SH-SY5Y (cell line): ENCODE results near the gene PLSCR3.

Experiments used
- GATA2 ChIP-seq: IDR thresholded peaks from 2 replicates; pipeline ENCODE4 v1.6.1; 2011; ENCODE audit warnings: mild to moderate bottlenecking, low read depth, low read length
- GATA3 ChIP-seq: IDR thresholded peaks from 2 replicates; pipeline ENCODE4 v1.6.1; 2011; ENCODE audit warnings: low read depth, mild to moderate bottlenecking, low read length, moderate library complexity

DNA sequence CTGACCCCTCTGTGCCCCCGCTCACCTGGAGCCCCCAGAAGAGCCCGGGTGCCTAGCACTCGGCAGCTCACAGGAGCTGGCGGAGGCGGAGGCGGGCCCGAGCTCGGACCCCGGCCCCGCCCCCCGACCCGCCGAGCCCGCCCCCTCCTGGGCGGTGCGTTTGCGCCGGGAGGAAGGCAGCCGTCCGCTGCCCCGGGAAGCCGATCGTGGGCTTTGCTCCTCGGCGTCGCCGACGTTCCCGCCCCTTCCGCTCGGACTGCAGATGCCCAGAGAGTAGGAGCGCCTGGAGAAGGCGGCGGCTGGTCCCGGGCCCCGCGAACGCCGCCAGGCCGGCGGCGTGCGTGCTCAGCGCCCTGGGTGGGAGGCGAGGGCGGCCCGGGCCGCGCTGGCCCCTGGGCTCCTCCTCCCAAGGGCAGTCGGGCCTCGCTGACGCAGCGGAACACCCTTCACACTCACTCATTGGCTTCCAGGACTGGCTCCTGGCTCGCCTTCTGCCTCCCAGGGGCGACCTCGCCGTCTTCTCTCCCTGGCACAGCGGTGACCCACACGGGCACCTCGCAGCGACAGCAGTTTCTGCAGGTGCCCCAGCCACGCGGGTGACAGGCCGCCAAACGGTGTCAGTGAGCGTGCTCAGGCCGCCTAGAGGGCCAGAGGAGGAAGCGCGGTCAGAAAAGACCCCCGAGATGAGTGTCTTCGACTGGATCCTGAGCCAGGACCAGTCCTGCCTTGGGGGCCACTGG is at the start of gene PLSCR3:
- no peak for TF ChIP-seq GATA2
- no peak for TF ChIP-seq GATA3
